BJ (cell line): ENCODE data around the gene SSTR3. TPM values are rescaled to one million over a fixed set of nuclear protein-coding genes. Genes with fewer than 3 reads are reported as not detected.

Experiments used
- CTCF ChIA-PET: fragments of 350-600 bp; formaldehyde crosslinking; extraction: SDS; loops from one replicate; lab custom pipeline; 2021; ENCODE audit warnings: antibody characterized with exemption, inconsistent platforms; lab: Yijun Ruan, JAX
- POLR2A ChIA-PET: fragments of 300-600 bp; sonication (Branson Sonifier 250); formaldehyde crosslinking; extraction: SDS; loops from one replicate; lab custom pipeline; 2021; ENCODE audit warnings: antibody characterized with exemption; lab: Charles Lee
- DNase-seq: peaks from one replicate; pipeline ENCODE4 v3.0.0-alpha.2; 2011; ENCODE audit warnings: low read depth
- H3K27me3 ChIP-seq: 2 replicates; pipeline ENCODE4 v1.6.0; 2011; ENCODE audit warnings: low read length; ENCODE audit not compliant: control insufficient read depth, insufficient read depth
- H3K36me3 ChIP-seq: 2 replicates; pipeline ENCODE4 v1.5.1; 2011; ENCODE audit warnings: low read length; ENCODE audit not compliant: control insufficient read depth, insufficient read depth
- H3K4me3 ChIP-seq: 2 replicates; pipeline ENCODE4 v1.5.1; 2011; ENCODE audit warnings: low read depth, mild to moderate bottlenecking, control low read depth, low read length
- CTCF ChIP-seq: IDR thresholded peaks from 2 replicates; pipeline ENCODE4 v1.5.1; 2011; ENCODE audit warnings: low read depth, mild to moderate bottlenecking, control low read depth, inconsistent platforms, low read length, moderate library complexity; ENCODE audit not compliant: insufficient read depth
- polyA plus RNA-seq: library from polyadenylated mRNA; depleted of rRNA; stranded (reverse); fragments of >200 nt; gene quantifications from 2 replicates; pipeline ENCODE4 v1.2.3, GENCODE V29; 2011

The SSTR3 gene
- polyA plus RNA-seq, 1 experiment = not detected

DNA sequence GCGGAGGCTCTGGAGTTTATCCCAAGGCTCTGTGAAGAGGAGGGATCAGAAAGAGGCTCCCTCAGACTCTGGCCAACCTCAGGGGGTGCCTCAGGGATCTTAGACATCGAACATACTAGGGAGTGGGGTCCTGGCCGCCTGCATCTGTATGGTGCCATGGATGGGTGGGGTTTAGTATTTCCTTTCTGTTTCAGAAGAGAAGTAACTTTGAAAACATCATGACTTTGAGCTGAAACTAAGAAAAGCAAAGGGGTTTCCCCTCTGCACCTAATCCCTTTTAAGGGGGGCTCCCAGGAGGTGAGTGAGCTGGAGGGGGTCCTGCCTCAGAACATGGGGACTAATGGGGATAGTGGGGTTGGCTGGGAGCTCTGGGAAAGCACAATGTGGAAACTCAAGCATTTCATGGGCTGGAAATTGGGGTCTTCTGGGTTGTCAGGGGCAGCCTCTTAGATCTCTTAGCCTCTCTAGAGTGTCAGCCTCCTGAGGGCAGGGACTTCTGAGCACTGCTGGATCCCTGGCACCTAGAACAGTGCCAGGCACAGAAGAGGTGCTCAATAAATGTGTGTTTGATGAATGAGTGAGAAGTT is 11.8 kb upstream of the SSTR3 start:
- TF ChIP-seq CTCF = no peak
- ChIA-PET POLR2A (no interaction called here), CTCF (interaction anchor here (0.7 to 2.5 kb wide), 2 partner anchors 8 to 37 kb away, joined by 4 to 23 read pairs; no protein-coding TSS in a partner anchor)

GRCh38 chr22:37222440-37222971 is 10.2 kb upstream of the SSTR3 start:
- H3K36me3 ChIP-seq = no peaks in the 10 kb centered on the region
- H3K27me3 ChIP-seq = peaks cover 8% of the 10 kb centered on the region
- ChIA-PET POLR2A (no interaction called here), CTCF (interaction anchor here (1.0 kb wide), 1 partner anchor 38 kb away, joined by 3 read pairs; no protein-coding TSS in a partner anchor)
- no peak for DNase-seq
- TF ChIP-seq CTCF = no peak
- no peak overlapping the region for H3K4me3 ChIP-seq

More for the DNA sequence above, 11.8 kb upstream of the SSTR3 start:
- no peak for DNase-seq
- Histone ChIP-seq H3K4me3 (no peak overlapping the region), H3K36me3 (no peaks in the 10 kb centered on the region; the same call in 1 of the 2 replicates), H3K27me3 (peaks cover under 1% of the 10 kb centered on the region; the same call in 1 of the 2 replicates)

- no peak for DNase-seq
- TF ChIP-seq CTCF = no peak
- H3K27me3 ChIP-seq = peaks cover 8% of the 10 kb centered on the region
- CTCF ChIA-PET = no interaction called here
- POLR2A ChIA-PET = no interaction called here
- no peak overlapping the region for H3K4me3 ChIP-seq
- no peaks in the 10 kb centered on the region for H3K36me3 ChIP-seq
Observed at GRCh38 chr22:37221424-37222333, 9.4 kb upstream of the SSTR3 start.

- DNase-seq = no peak
- no peaks in the 10 kb centered on the region for H3K36me3 ChIP-seq
- ChIA-PET CTCF (no interaction called here), POLR2A (no interaction called here)
- no peak overlapping the region for H3K4me3 ChIP-seq
- no peak for TF ChIP-seq CTCF
- H3K27me3 ChIP-seq = peaks cover 8% of the 10 kb centered on the region
Observed at GRCh38 chr22:37220543-37220981, 8.3 kb upstream of the SSTR3 start.

GRCh38 chr22:37219533-37219932 is 7.3 kb upstream of the SSTR3 start:
- CTCF ChIA-PET = interaction anchor here (0.7 to 5.5 kb wide), 2 partner anchors 13 to 20 kb away, joined by 3 to 25 read pairs; no protein-coding TSS in a partner anchor
- POLR2A ChIA-PET = no interaction called here
- Histone ChIP-seq H3K4me3 (no peak overlapping the region), H3K36me3 (no peaks in the 10 kb centered on the region), H3K27me3 (peaks cover 8% of the 10 kb centered on the region)
- no peak for TF ChIP-seq CTCF
- DNase-seq = no peak
